ENCODE data around the gene CKS2.

CKS2 gene

DNA sequence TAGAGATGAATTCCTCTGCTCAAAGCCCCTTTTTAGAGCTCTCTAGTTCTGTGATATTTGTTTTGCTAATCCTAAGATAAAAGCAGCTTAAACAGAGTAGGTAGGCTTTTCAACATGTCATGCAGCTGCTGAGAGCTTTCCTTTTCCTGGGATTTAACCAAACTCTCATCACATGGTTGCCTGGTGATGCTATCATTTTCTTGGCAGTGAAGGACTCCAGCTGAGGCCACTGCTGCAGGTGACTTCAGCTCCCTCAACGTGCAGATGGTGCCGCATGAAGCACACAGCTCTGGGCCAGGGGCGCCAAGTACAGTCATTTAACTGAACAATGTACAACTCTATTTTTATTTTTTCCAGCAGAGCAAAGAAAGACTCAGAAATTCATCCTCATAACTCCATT is 49.5 kb downstream of the CKS2 start:
- no peaks in the 10 kb centered on the region for H3K9me3 Mint-ChIP-seq
- peak overlapping the region; percentile 53 for H3K27ac Mint-ChIP-seq
- no peak overlapping the region for H3K4me3 Mint-ChIP-seq
- no peak for DNase-seq (ENCODE audit: low spot score)
- no peaks in the 10 kb centered on the region for H3K27me3 Mint-ChIP-seq (ENCODE audit: low read depth)
- peaks cover 65% of the 10 kb centered on the region for H3K36me3 Mint-ChIP-seq (ENCODE audit: low read depth)
- peaks cover 17% of the 10 kb centered on the region for H3K4me1 Mint-ChIP-seq (ENCODE audit: low read depth)

DNA sequence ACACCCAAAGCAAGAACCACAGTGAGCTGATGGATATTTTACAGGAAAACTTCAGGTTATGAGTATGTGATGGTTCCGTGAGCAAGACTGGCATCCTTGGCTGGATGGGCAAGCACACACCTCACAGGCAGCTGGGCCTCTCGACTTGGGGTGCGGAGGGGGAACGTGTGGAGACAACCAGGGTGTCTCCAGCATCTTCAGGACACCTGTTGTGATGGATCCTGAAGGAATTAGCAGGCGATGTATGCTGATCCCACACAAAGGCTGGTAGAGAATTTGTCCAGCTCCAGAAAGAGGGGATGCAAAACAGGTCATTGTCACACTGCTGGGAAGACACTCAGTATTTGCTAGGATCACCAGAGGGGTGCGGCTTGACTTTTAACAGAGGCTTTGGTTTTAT is 50.0 kb downstream of the CKS2 start:
- DNase-seq (ENCODE audit: low spot score) = no peak
- Mint-ChIP-seq H3K27me3 (ENCODE audit: low read depth) (no peaks in the 10 kb centered on the region), H3K27ac (peak overlapping the region; percentile 53), H3K4me1 (ENCODE audit: low read depth) (peaks cover 17% of the 10 kb centered on the region), H3K9me3 (no peaks in the 10 kb centered on the region), H3K36me3 (ENCODE audit: low read depth) (peaks cover 62% of the 10 kb centered on the region), H3K4me3 (no peak overlapping the region)

DNA sequence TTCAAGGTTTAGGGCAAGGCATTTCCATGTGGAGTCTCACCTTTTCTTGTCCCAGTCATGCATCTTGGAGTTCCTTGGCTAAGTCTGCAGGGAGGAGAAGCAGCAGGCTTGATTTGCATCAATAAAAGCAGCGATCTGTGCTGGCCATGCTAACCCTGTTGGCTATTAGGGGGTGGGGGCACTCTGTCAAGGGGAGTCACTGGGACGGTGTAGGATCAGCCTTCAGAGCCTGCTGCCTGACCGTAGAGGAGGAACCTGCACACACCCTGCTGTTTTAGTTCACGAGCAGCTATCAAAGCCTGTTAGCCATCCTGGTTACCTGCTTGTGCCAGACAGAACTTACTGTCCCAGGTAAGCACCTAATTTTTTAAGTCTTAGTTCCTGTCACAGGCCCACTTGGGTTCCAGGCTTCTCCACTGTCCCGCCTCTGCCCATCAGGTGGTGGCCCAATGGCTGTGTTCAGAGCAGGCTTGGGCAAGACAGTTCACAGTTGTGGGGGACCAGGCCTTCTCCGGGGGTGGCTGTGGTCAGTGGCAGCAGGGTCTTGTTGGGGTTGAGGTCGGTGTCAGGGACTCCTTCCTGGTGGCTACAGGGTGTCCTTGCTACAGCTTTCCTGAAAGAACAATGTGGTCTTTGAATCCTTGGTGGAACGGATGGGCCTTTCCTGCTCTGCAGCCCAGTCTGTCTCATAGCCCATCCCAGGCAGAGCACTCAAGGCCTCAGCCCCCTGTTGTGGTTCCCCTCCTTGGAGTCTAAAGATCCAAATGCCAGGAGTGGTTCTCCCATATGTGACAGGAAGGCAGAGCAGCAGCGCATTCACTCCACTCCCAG is 51.0 kb downstream of the CKS2 start:
- Mint-ChIP-seq H3K27ac (peak overlapping the region; percentile 36), H3K36me3 (ENCODE audit: low read depth) (peaks cover 53% of the 10 kb centered on the region), H3K4me3 (no peak overlapping the region), H3K9me3 (no peaks in the 10 kb centered on the region), H3K27me3 (ENCODE audit: low read depth) (no peaks in the 10 kb centered on the region), H3K4me1 (ENCODE audit: low read depth) (peaks cover 17% of the 10 kb centered on the region)
- DNase-seq (ENCODE audit: low spot score) = no peak

GRCh38 chr9:89362647-89363310 is 51.8 kb downstream of the CKS2 start:
- Mint-ChIP-seq H3K4me3 (no peak overlapping the region), H3K4me1 (ENCODE audit: low read depth) (peaks cover 12% of the 10 kb centered on the region), H3K36me3 (ENCODE audit: low read depth) (peaks cover 47% of the 10 kb centered on the region), H3K27ac (no peak overlapping the region), H3K9me3 (no peaks in the 10 kb centered on the region), H3K27me3 (ENCODE audit: low read depth) (no peaks in the 10 kb centered on the region)
- no peak for DNase-seq (ENCODE audit: low spot score)

GRCh38 chr9:89363311-89363670 is 52.3 kb downstream of the CKS2 start:
- Mint-ChIP-seq H3K36me3 (ENCODE audit: low read depth) (peaks cover 43% of the 10 kb centered on the region), H3K4me1 (ENCODE audit: low read depth) (peaks cover 12% of the 10 kb centered on the region), H3K4me3 (no peak overlapping the region), H3K27ac (no peak overlapping the region), H3K9me3 (no peaks in the 10 kb centered on the region), H3K27me3 (ENCODE audit: low read depth) (no peaks in the 10 kb centered on the region)
- no peak for DNase-seq (ENCODE audit: low spot score)

DNA sequence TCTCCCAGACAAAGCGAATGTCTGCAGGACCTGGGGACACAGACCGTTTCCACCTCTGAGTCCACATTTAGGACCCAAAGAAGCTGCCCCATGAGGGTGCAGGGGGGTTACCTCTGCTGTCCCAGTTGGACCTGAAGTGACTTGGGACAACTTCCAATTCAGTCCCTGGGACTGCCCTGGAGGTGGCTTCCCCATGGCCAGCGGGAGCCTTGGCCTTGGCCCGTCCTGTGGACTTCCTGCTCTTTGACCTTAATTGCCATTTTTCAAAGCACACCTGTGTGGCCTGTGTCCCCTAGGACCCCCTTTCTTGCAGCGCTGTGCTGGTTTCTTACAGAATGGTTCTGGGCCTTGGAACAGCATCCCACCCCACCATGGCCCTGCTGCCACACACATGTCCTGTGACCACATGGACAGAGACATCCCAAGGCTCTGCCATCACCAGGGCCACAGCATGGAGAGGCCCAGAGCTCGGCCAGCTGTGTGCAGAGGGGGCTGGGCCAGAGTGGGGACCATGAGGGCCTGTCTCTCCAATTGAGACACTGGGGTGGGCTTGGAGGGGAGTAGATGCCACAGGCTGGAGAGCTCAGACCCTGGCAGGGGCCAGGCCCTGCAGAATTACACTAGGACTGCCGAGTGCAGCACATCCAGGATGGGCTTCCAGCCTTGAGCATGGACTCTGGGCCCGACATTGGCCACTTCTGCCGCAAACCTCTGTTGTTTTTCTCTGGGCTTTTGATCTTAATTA is 53.1 kb downstream of the CKS2 start:
- Mint-ChIP-seq H3K9me3 (no peaks in the 10 kb centered on the region), H3K4me1 (ENCODE audit: low read depth) (peaks cover 15% of the 10 kb centered on the region), H3K36me3 (ENCODE audit: low read depth) (peaks cover 37% of the 10 kb centered on the region), H3K27me3 (ENCODE audit: low read depth) (no peaks in the 10 kb centered on the region), H3K27ac (no peak overlapping the region), H3K4me3 (no peak overlapping the region)
- DNase-seq (ENCODE audit: low spot score) = no peak

DNA sequence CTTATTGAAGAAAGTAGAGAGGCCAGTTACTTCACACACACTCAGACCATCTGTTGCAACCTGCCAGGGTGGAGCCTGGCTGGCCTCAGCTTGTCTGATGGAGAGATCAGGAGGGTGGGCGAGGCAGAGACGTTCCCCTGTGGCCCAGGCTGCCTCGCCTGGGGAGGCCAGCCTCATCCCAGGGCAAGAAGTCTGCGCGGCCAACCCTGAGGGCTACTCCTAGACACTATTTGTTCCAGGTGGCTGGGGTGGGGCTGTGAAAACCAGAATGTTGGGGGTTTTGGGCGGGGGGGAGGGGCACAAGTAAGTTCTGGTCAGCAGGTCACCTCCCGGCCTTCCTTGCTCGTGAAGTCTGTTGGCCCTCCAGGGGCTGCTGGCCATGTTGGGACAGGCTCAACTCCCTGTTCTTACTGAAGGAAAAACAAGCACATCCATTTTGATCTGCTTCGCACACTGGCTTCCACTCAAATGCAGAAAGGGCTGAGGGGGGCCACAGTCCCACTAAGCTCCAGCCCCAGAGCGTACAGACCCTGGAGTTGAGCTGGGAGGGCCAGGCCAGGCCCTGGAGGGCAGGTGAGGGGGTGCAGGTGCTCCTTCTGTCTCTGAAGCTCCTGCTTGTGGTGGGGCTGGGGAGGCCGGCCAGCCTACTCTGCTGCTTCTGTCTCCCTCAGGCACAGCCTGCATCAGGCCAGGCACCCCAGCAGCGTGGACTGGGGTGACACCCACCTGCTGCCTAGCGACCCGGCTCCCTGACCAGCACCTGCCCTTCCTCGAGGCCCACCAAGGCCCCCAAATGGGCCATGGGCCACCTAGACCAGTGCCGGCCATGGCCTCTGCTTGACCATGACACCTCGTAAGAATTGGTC is 53.9 kb downstream of the CKS2 start:
- H3K4me1 Mint-ChIP-seq (ENCODE audit: low read depth) = peaks cover 15% of the 10 kb centered on the region
- no peak for DNase-seq (ENCODE audit: low spot score)
- H3K27ac Mint-ChIP-seq = no peak overlapping the region
- H3K27me3 Mint-ChIP-seq (ENCODE audit: low read depth) = no peaks in the 10 kb centered on the region
- H3K4me3 Mint-ChIP-seq = no peak overlapping the region
- no peaks in the 10 kb centered on the region for H3K9me3 Mint-ChIP-seq
- peaks cover 30% of the 10 kb centered on the region for H3K36me3 Mint-ChIP-seq (ENCODE audit: low read depth)

DNA sequence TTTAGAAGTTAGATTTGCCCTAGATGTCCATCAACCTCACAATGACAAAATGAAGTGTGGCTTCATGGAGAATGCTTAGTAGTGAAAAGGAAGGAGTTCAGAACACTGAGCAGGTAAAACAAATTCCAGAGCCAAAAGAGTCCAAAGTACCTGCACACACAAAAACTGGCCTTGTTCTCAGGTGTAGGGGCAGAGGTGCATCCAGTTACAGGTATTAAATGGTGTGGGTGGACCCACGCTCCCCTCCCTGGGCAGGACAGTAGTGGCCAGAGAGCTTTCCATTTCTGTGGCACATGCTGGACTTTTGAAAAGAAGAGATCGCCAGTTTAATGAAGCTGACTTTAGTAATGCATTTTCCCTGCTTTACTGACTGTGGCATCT is 54.5 kb downstream of the CKS2 start:
- H3K4me3 Mint-ChIP-seq = no peak overlapping the region
- no peak for DNase-seq (ENCODE audit: low spot score)
- no peak overlapping the region for H3K27ac Mint-ChIP-seq
- H3K27me3 Mint-ChIP-seq (ENCODE audit: low read depth) = no peaks in the 10 kb centered on the region
- H3K4me1 Mint-ChIP-seq (ENCODE audit: low read depth) = peaks cover 10% of the 10 kb centered on the region
- peaks cover 25% of the 10 kb centered on the region for H3K36me3 Mint-ChIP-seq (ENCODE audit: low read depth)
- H3K9me3 Mint-ChIP-seq = no peaks in the 10 kb centered on the region
